AG04449 (cell line): ENCODE results near the gene CDX2.

Experiments used
- CTCF ChIA-PET: fragments of 350-600 bp; formaldehyde crosslinking; extraction: SDS; loops from one replicate; lab custom pipeline; 2021; ENCODE audit warnings: antibody characterized with exemption; lab: Yijun Ruan, JAX
- POLR2A ChIA-PET: fragments of 400-600, 350-600 bp; formaldehyde crosslinking; extraction: SDS; loops from one replicate; lab custom pipeline; 2020; ENCODE audit warnings: antibody characterized with exemption, inconsistent platforms; lab: Yijun Ruan, JAX
- DNase-seq: peaks from one replicate; pipeline ENCODE4 v3.0.0-alpha.2; 2010; ENCODE audit warnings: low read depth, low spot score
- H3K4me3 ChIP-seq: 2 replicates; pipeline ENCODE4 v1.5.1; 2011; ENCODE audit warnings: low read depth, mild to moderate bottlenecking, control low read depth, low read length
- CTCF ChIP-seq: IDR thresholded peaks from one replicate; pipeline ENCODE4 v1.5.1; 2011; ENCODE audit warnings: mild to moderate bottlenecking, moderate library complexity, low read length, control low read depth, inconsistent platforms; ENCODE audit not compliant: insufficient read depth; ENCODE audit errors: missing control alignments

CDX2 gene

GRCh38 chr13:27976362-27977091 is 7.4 kb upstream of the CDX2 start:
- no peak for TF ChIP-seq CTCF
- CTCF ChIA-PET: interaction anchor here (1.0 to 4.5 kb wide), 7 partner anchors 8 to 616 kb away, joined by 3 to 26 read pairs (median 15); no protein-coding TSS in a partner anchor
- POLR2A ChIA-PET: no interaction called here

GRCh38 chr13:27975564-27976361 is 6.6 kb upstream of the CDX2 start:
- ChIA-PET POLR2A (interaction anchor here (0.6 kb wide), 1 partner anchor 11 kb away, joined by 3 read pairs; no protein-coding TSS in a partner anchor), CTCF (interaction anchor here (0.9 to 4.5 kb wide), 8 partner anchors 9 to 615 kb away, joined by 3 to 26 read pairs (median 12); no protein-coding TSS in a partner anchor)
- no peak for DNase-seq
- no peak for TF ChIP-seq CTCF
- H3K4me3 ChIP-seq: no peak overlapping the region

More at GRCh38 chr13:27976362-27977091, 7.4 kb upstream of the CDX2 start:
- no peak overlapping the region for H3K4me3 ChIP-seq
- no peak for DNase-seq

- POLR2A ChIA-PET: no interaction called here
- CTCF ChIA-PET: interaction anchor here (0.6 to 3.4 kb wide), 5 partner anchors 10 to 1028 kb away, joined by 3 to 26 read pairs (median 3); no protein-coding TSS in a partner anchor
- no peak overlapping the region for H3K4me3 ChIP-seq
- no peak for DNase-seq
- TF ChIP-seq CTCF: no peak
Observed at GRCh38 chr13:27973961-27974662, 5.0 kb upstream of the CDX2 start.

GRCh38 chr13:27973291-27973690 is 4.2 kb upstream of the CDX2 start:
- no peak for TF ChIP-seq CTCF
- ChIA-PET CTCF (interaction anchor here (0.7 to 2.0 kb wide), 5 partner anchors 13 to 612 kb away, joined by 3 to 9 read pairs (median 3); no protein-coding TSS in a partner anchor), POLR2A (no interaction called here)
- H3K4me3 ChIP-seq: no peak overlapping the region
- no peak for DNase-seq

- no peak for DNase-seq
- TF ChIP-seq CTCF: no peak
- ChIA-PET POLR2A (no interaction called here), CTCF (interaction anchor here (1.0 to 3.4 kb wide), 6 partner anchors 11 to 611 kb away, joined by 3 to 17 read pairs (median 7); no protein-coding TSS in a partner anchor)
- no peak overlapping the region for H3K4me3 ChIP-seq
Observed at GRCh38 chr13:27972478-27972820, 3.3 kb upstream of the CDX2 start.
